Osteocyte (in vitro differentiated cells): Measurements from ENCODE around the gene TSPAN3. TPM values are rescaled to one million over a fixed set of nuclear protein-coding genes. Genes with fewer than 3 reads are reported as not detected.

Experiments
- DNase-seq: peaks from one replicate; pipeline ENCODE4 v3.0.0; 2021; ENCODE audit warnings: mixed read lengths; ENCODE audit not compliant: unreplicated experiment; ENCODE audit errors: extremely low spot score
- H3K27ac Mint-ChIP-seq: one replicate; pipeline ENCODE4 v1.8.0; 2021; ENCODE audit warnings: mild to moderate bottlenecking, mixed read lengths; ENCODE audit not compliant: unreplicated experiment
- H3K27me3 Mint-ChIP-seq: one replicate; pipeline ENCODE4 v1.8.0; 2021; ENCODE audit warnings: mixed read lengths; ENCODE audit not compliant: unreplicated experiment
- H3K36me3 Mint-ChIP-seq: one replicate; pipeline ENCODE4 v1.8.0; 2021; ENCODE audit warnings: mixed read lengths; ENCODE audit not compliant: unreplicated experiment
- H3K4me1 Mint-ChIP-seq: one replicate; pipeline ENCODE4 v1.8.0; 2021; ENCODE audit warnings: mixed read lengths; ENCODE audit not compliant: unreplicated experiment
- H3K4me3 Mint-ChIP-seq: one replicate; pipeline ENCODE4 v1.8.0; 2021; ENCODE audit warnings: mild to moderate bottlenecking, moderate library complexity, mixed read lengths; ENCODE audit not compliant: unreplicated experiment
- H3K9me3 Mint-ChIP-seq: one replicate; pipeline ENCODE4 v1.8.0; 2021; ENCODE audit warnings: mixed read lengths; ENCODE audit not compliant: unreplicated experiment
- total RNA-seq: library from RNA; stranded (reverse); gene quantifications from 2 replicates; pipeline ENCODE4 v1.2.1, GENCODE V29; 2021
- TF ChIP-seq, protein P1 (sequence below): fragments of 200-600 bp; sonication (generic); IDR thresholded peaks from 2 replicates; pipeline ENCODE4 v1.5.0; 2021; ENCODE audit warnings: antibody characterized with exemption, mild to moderate bottlenecking, moderate library complexity

The TSPAN3 gene
- total RNA-seq, 1 donor from 2014 or later, result 296 TPM

DNA sequence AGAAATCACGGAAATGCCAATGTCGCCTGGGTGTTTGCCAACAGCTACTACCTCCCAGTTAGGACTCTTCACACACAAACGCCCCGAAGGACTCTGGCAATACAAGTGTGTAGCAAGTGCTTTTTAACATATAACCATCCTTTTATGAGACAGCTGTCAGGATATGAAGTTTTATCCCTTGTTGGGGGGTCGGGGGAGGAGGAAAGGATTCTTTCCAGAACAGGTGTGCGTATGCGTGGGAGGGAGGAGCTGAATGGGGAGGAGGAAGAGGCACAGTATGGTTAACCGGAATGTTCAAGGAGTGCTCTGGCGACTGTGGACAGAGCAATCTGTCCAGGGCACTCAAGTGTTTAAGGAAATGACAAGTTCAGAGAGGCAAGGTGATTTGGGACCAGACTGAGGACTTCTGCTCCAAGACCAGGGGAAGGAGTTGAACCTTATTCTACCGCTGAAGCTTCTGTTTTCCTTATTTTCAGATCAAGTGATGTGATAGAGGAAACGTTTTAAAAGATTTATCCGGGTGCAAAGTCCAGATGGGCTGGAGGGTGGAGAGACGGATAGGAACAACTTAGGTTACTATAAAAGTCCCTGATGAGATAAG is 1.3 kb downstream of the TSPAN3 start:
- no peak for DNase-seq
- H3K9me3 Mint-ChIP-seq, result no peaks in the 10 kb centered on the region
- no peaks in the 10 kb centered on the region for H3K27me3 Mint-ChIP-seq
- H3K36me3 Mint-ChIP-seq, result peaks cover 4% of the 10 kb centered on the region
- TF ChIP-seq, protein P1, sequence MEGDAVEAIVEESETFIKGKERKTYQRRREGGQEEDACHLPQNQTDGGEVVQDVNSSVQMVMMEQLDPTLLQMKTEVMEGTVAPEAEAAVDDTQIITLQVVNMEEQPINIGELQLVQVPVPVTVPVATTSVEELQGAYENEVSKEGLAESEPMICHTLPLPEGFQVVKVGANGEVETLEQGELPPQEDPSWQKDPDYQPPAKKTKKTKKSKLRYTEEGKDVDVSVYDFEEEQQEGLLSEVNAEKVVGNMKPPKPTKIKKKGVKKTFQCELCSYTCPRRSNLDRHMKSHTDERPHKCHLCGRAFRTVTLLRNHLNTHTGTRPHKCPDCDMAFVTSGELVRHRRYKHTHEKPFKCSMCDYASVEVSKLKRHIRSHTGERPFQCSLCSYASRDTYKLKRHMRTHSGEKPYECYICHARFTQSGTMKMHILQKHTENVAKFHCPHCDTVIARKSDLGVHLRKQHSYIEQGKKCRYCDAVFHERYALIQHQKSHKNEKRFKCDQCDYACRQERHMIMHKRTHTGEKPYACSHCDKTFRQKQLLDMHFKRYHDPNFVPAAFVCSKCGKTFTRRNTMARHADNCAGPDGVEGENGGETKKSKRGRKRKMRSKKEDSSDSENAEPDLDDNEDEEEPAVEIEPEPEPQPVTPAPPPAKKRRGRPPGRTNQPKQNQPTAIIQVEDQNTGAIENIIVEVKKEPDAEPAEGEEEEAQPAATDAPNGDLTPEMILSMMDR, result no peak
- H3K27ac Mint-ChIP-seq, result peak overlapping the region; percentile 74
- peaks cover 40% of the 10 kb centered on the region for H3K4me1 Mint-ChIP-seq
- peak overlapping the region; percentile 86 for H3K4me3 Mint-ChIP-seq

DNA sequence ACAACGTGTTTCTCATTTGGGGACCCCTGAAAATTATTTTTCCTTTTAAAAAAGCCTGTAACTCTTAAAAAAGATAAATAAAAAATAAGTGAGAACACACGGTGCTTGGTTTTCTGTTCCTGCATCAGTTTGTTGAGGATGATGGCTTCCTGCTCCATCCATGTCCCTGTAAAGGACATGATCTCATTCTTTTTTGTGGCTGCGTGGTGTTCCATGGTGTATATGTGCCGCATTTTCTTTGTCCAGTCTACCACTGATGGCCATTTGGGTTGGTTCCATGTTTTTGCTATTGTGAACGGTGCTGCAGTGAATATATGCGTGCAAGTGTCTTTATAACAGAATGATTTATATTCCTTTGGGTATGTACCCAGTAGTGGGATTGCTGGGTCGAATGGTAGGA is 2.3 kb downstream of the TSPAN3 start:
- H3K27me3 Mint-ChIP-seq, result no peaks in the 10 kb centered on the region
- DNase-seq, result no peak
- no peaks in the 10 kb centered on the region for H3K9me3 Mint-ChIP-seq
- H3K4me1 Mint-ChIP-seq, result peaks cover 47% of the 10 kb centered on the region
- peaks cover 4% of the 10 kb centered on the region for H3K36me3 Mint-ChIP-seq
- H3K27ac Mint-ChIP-seq, result no peak overlapping the region
- TF ChIP-seq, protein P1, result no peak
- H3K4me3 Mint-ChIP-seq, result no peak overlapping the region

DNA sequence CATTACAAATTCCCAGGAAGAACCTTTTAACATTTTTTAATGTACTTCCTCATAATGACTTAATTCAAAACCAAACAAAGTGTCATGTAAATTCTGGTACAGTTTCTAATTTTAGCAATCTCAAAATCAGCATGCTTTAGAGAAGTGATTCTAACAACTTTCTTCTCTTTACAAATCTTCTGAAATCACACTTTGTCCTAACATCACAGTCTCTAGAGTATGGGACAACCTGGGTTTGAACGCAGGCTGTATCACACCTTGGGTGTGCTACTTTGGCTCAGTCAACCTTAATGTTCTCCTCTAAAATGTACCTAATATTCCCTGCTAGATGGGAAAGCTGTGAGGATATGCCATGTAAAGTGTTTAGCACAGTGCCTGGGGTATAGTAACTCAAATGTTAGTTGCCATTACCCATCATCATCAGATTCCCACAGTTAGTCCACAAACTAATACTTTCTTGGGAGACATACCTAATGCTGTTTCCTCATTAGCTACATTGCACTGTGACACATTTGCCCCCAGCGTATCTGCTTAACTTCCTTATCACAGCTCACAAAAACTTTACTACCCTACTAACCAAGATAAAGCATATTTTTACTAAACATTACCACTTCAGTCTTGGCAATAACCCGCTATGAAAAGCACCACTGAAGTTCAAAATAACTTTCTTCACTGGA is 3.1 kb downstream of the TSPAN3 start:
- peaks cover 48% of the 10 kb centered on the region for H3K4me1 Mint-ChIP-seq
- no peak overlapping the region for H3K4me3 Mint-ChIP-seq
- H3K9me3 Mint-ChIP-seq, result no peaks in the 10 kb centered on the region
- TF ChIP-seq, protein P1, result no peak
- H3K27ac Mint-ChIP-seq, result no peak overlapping the region
- no peak for DNase-seq
- peaks cover 4% of the 10 kb centered on the region for H3K36me3 Mint-ChIP-seq
- no peaks in the 10 kb centered on the region for H3K27me3 Mint-ChIP-seq

DNA sequence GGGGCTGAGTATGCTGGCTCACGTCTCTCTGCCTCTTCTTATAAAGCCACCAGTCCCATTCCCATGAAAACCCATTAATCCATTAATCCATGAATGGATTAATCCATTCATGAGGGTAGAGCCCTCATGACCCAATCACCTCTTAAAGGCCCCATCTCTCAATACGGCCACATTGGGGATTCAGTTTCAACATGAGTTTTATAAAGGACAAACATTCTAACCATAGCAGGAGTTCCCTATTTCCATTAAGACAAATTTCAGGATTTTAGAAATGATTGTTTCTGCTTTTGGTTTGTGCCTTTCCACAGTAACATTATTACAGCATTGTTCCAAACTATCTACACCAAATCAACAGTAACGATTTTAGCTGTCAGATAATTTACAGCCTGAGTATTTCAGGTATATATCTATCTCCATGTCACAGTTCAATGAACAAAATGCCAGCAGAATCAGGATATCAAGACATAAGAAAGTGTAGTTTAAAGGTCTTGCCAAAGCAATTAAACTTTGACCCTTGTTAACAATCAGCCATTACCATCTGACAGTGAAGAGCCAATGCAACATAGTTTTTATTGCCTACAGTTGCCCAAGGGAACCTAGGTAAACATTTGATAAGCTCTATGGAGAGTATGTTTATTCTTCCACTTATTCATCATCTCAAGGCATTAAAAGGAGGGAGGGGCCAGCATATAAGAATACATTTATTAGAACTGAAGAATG is 3.8 kb downstream of the TSPAN3 start:
- DNase-seq, result no peak
- Mint-ChIP-seq H3K27me3 (no peaks in the 10 kb centered on the region), H3K4me3 (no peak overlapping the region), H3K9me3 (no peaks in the 10 kb centered on the region), H3K27ac (no peak overlapping the region), H3K4me1 (peaks cover 50% of the 10 kb centered on the region), H3K36me3 (peaks cover 4% of the 10 kb centered on the region)
- TF ChIP-seq, protein P1, result no peak
